HG03565 (cell line): ENCODE measurements around the gene HOXA1.

Experiments used
- ATAC-seq: cut with Tn5 transposase; IDR thresholded peaks from one replicate; pipeline ENCODE4 v1.9.1; 2021; ENCODE audit warnings: mild to moderate bottlenecking, moderate library complexity; ENCODE audit not compliant: unreplicated experiment

HOXA1 gene

GRCh38 chr7:27106181-27106900 is 10.5 kb upstream of the HOXA1 start:
- no peak for ATAC-seq

GRCh38 chr7:27105301-27106031 is 9.7 kb upstream of the HOXA1 start:
- no peak for ATAC-seq

- ATAC-seq = no peak
Observed at GRCh38 chr7:27104341-27105058, 8.7 kb upstream of the HOXA1 start.

- no peak for ATAC-seq
Observed at GRCh38 chr7:27103489-27104226, 7.9 kb upstream of the HOXA1 start.

- ATAC-seq = no peak
Observed at GRCh38 chr7:27102581-27103442, 7.0 kb upstream of the HOXA1 start, which contains the start of gene HOXA2. HOXA2 (minus strand) TSS chr7:27102683; CDS start chr7:27102500, 183 bp downstream.

- ATAC-seq = no peak
Observed at GRCh38 chr7:27101957-27102580, 6.3 kb upstream of the HOXA1 start.

GRCh38 chr7:27101171-27101956 is 5.6 kb upstream of the HOXA1 start:
- no peak for ATAC-seq

GRCh38 chr7:27100694-27101170 is 4.9 kb upstream of the HOXA1 start:
- no peak for ATAC-seq

- ATAC-seq = no peak
Observed at GRCh38 chr7:27099453-27100370, 3.9 kb upstream of the HOXA1 start.

- ATAC-seq = no peak
Observed at GRCh38 chr7:27098578-27099451, 3.0 kb upstream of the HOXA1 start.

- no peak for ATAC-seq
Observed at GRCh38 chr7:27097686-27098577, 2.1 kb upstream of the HOXA1 start.

- no peak for ATAC-seq
Observed at GRCh38 chr7:27096768-27097514, 1.1 kb upstream of the HOXA1 start.

GRCh38 chr7:27095050-27095896 is 527 bp downstream of the HOXA1 start:
- ATAC-seq = no peak
